IMR-90 (cell line): Measurements from ENCODE around the gene LBHD2. TPM values are rescaled to one million over a fixed set of nuclear protein-coding genes. Genes with fewer than 3 reads are reported as not detected.

ENCODE experiments used
- ATAC-seq: fragments of 200-7000 bp; cut with Tn5 transposase; 2 replicates; pipeline ENCODE4 v1.9.1; 2020; ENCODE audit warnings: low read depth, mild to moderate bottlenecking, moderate library complexity
- BruUV-seq: library from RNA; stranded (reverse); fragments of 400-500 nt; replicated peaks from 2 replicates; lab custom pipeline; 2021; lab: Mats Ljungman, UMichigan
- CTCF ChIA-PET: fragments of 300-600 bp; formaldehyde crosslinking; extraction: SDS; loops from one replicate; lab custom pipeline; 2021; ENCODE audit warnings: antibody characterized with exemption; lab: Yijun Ruan, JAX
- POLR2A ChIA-PET: fragments of 300-600 bp; sonication (Branson Sonifier 250); formaldehyde crosslinking; loops from one replicate; lab custom pipeline; 2022; ENCODE audit warnings: antibody characterized with exemption; ENCODE audit not compliant: unreplicated experiment; lab: Charles Lee
- DNase-seq: peaks from one replicate; pipeline ENCODE4 v3.0.0; 2013
- H2AFZ ChIP-seq: replicated peaks from 2 replicates; pipeline ENCODE3; 2013; ENCODE audit warnings: low read length, mild to moderate bottlenecking; ENCODE audit not compliant: poor library complexity
- H2AK5ac ChIP-seq: 2 replicates; pipeline ENCODE4 v1.6.1; 2013; ENCODE audit warnings: low read depth, low read length, inconsistent platforms
- H2AK9ac ChIP-seq: replicated peaks from 2 replicates; pipeline ENCODE3; 2013; ENCODE audit warnings: mild to moderate bottlenecking, low read depth, low read length, moderate library complexity; ENCODE audit not compliant: poor library complexity
- H2BK120ac ChIP-seq: 2 replicates; pipeline ENCODE4 v1.6.1; 2013; ENCODE audit warnings: low read depth, low read length, inconsistent platforms
- H2BK15ac ChIP-seq: 3 replicates; pipeline ENCODE4 v1.6.1; 2013; ENCODE audit warnings: low read depth, low read length, inconsistent platforms
- H2BK20ac ChIP-seq: 2 replicates; pipeline ENCODE4 v1.6.1; 2013; ENCODE audit warnings: low read depth, mild to moderate bottlenecking, inconsistent platforms, low read length, moderate library complexity
- H2BK5ac ChIP-seq: 2 replicates; pipeline ENCODE4 v1.6.1; 2013; ENCODE audit warnings: mild to moderate bottlenecking, low read depth, low read length, inconsistent platforms; ENCODE audit not compliant: poor library complexity, severe bottlenecking
- H3K14ac ChIP-seq: replicated peaks from 2 replicates; pipeline ENCODE4 v1.6.1; 2013; ENCODE audit warnings: low read depth, low read length, inconsistent platforms
- H3K18ac ChIP-seq: 2 replicates; pipeline ENCODE4 v1.6.1; 2013; ENCODE audit warnings: low read depth, low read length, control low read depth
- H3K23ac ChIP-seq: 2 replicates; pipeline ENCODE4 v1.6.1; 2013; ENCODE audit warnings: low read depth, low read length, inconsistent platforms
- H3K27ac ChIP-seq: 2 replicates; pipeline ENCODE4 v1.5.1; 2013; ENCODE audit warnings: mild to moderate bottlenecking, control low read depth, low read length; ENCODE audit not compliant: insufficient read depth
- H3K27me3 ChIP-seq: 2 replicates; pipeline ENCODE4 v1.6.1; 2013; ENCODE audit warnings: low read length; ENCODE audit not compliant: control insufficient read depth, insufficient read depth
- H3K36me3 ChIP-seq: 2 replicates; pipeline ENCODE4 v1.6.1; 2013; ENCODE audit warnings: low read length, mixed read lengths; ENCODE audit not compliant: control insufficient read depth, insufficient read depth
- H3K4ac ChIP-seq: 2 replicates; pipeline ENCODE4 v1.6.1; 2013; ENCODE audit warnings: low read depth, low read length, inconsistent platforms
- H3K4me1 ChIP-seq: 2 replicates; pipeline ENCODE4 v1.6.1; 2013; ENCODE audit warnings: low read length, mixed read lengths; ENCODE audit not compliant: control insufficient read depth, insufficient read depth
- H3K4me2 ChIP-seq: 2 replicates; pipeline ENCODE4 v1.6.1; 2013; ENCODE audit warnings: low read depth, mild to moderate bottlenecking, control low read depth, low read length, moderate library complexity
- H3K4me3 ChIP-seq: 2 replicates; pipeline ENCODE4 v1.5.1; 2013; ENCODE audit warnings: low read depth, mild to moderate bottlenecking, control low read depth, low read length, moderate library complexity; ENCODE audit not compliant: insufficient read depth
- H3K56ac ChIP-seq: 2 replicates; pipeline ENCODE4 v1.6.1; 2013; ENCODE audit warnings: low read length, inconsistent platforms; ENCODE audit not compliant: insufficient read depth; ENCODE audit errors: extremely low read depth
- H3K79me1 ChIP-seq, 2 experiments: 2 replicates each; pipeline ENCODE4 v1.6.1; 2013; ENCODE audit warnings: low read length in 2 of 2, inconsistent platforms in 1 of 2, low read depth in 1 of 2
- H3K9ac ChIP-seq: 2 replicates; pipeline ENCODE4 v1.6.1; 2013; ENCODE audit warnings: low read depth, low read length, control low read depth
- H3K9me1 ChIP-seq: 2 replicates; pipeline ENCODE4 v1.6.1; 2013; ENCODE audit warnings: low read length, inconsistent platforms; ENCODE audit not compliant: insufficient read depth
- H3K9me3 ChIP-seq: 2 replicates; pipeline ENCODE4 v1.6.1; 2013; ENCODE audit warnings: low read length; ENCODE audit not compliant: control insufficient read depth, insufficient read depth
- H4K20me1 ChIP-seq: 2 replicates; pipeline ENCODE4 v1.6.1; 2013; ENCODE audit warnings: low read length, inconsistent platforms; ENCODE audit not compliant: insufficient read depth
- H4K5ac ChIP-seq: 2 replicates; pipeline ENCODE4 v1.6.1; 2013; ENCODE audit warnings: mild to moderate bottlenecking, low read depth, low read length, control low read depth
- H4K8ac ChIP-seq, 2 experiments: 2 replicates each; pipeline ENCODE4 v1.6.1; 2013; ENCODE audit warnings: low read depth in 2 of 2, low read length in 2 of 2, control low read depth in 1 of 2, inconsistent platforms in 1 of 2
- H4K91ac ChIP-seq: 2 replicates; pipeline ENCODE4 v1.6.1; 2013; ENCODE audit warnings: low read depth, low read length, inconsistent platforms; ENCODE audit not compliant: insufficient read depth
- BHLHE40 ChIP-seq: fragments of 150-350 bp; IDR thresholded peaks from 2 replicates; pipeline ENCODE4 v1.6.1; 2016; ENCODE audit warnings: mild to moderate bottlenecking, low read depth, low read length
- CEBPB ChIP-seq: IDR thresholded peaks from 2 replicates; pipeline ENCODE4 v1.6.1; 2012; ENCODE audit warnings: low read depth, low read length, improper control_type of control experiment
- CHD1 ChIP-seq: IDR thresholded peaks from 2 replicates; pipeline ENCODE4 v1.6.1; 2012; ENCODE audit warnings: low read depth, low read length, improper control_type of control experiment
- FOS ChIP-seq: fragments of 150-350 bp; IDR thresholded peaks from 2 replicates; pipeline ENCODE4 v1.6.1; 2016; ENCODE audit warnings: low read depth, low read length
- MAFK ChIP-seq: IDR thresholded peaks from 2 replicates; pipeline ENCODE4 v1.6.1; 2012; ENCODE audit warnings: low read depth, low read length, improper control_type of control experiment
- MAZ ChIP-seq: IDR thresholded peaks from 2 replicates; pipeline ENCODE4 v1.6.1; 2012; ENCODE audit warnings: low read depth, mild to moderate bottlenecking, low read length, improper control_type of control experiment, moderate library complexity, borderline replicate concordance
- MXI1 ChIP-seq: IDR thresholded peaks from 2 replicates; pipeline ENCODE4 v1.6.1; 2012; ENCODE audit warnings: low read depth, mild to moderate bottlenecking, low read length, moderate library complexity, borderline replicate concordance
- NFE2L2 ChIP-seq: fragments of 150-350 bp; IDR thresholded peaks from 2 replicates; pipeline ENCODE4 v1.6.1; 2016; ENCODE audit warnings: low read depth, mild to moderate bottlenecking, low read length
- POLR2A ChIP-seq: IDR thresholded peaks from 2 replicates; pipeline ENCODE4 v1.6.1; 2012; ENCODE audit warnings: mild to moderate bottlenecking, low read depth, low read length
- RAD21 ChIP-seq: IDR thresholded peaks from 2 replicates; pipeline ENCODE4 v1.6.1; 2012; ENCODE audit warnings: low read length, improper control_type of control experiment
- RCOR1 ChIP-seq: IDR thresholded peaks from 2 replicates; pipeline ENCODE4 v1.6.1; 2012; ENCODE audit warnings: mild to moderate bottlenecking, low read length, improper control_type of control experiment; ENCODE audit not compliant: insufficient replicate concordance
- RFX5 ChIP-seq: IDR thresholded peaks from 2 replicates; pipeline ENCODE4 v1.8.0; 2012; ENCODE audit warnings: low read depth, mild to moderate bottlenecking, low read length, moderate library complexity
- SMC3 ChIP-seq: fragments of 150-350 bp; IDR thresholded peaks from 2 replicates; pipeline ENCODE4 v1.6.1; 2016; ENCODE audit warnings: low read depth, mild to moderate bottlenecking, antibody characterized with exemption, low read length, moderate library complexity
- WGBS, 2 experiments: methylation state at CpG; one replicate each; pipeline versions ENCODE4 v1.1.5 to v1.1.7; 2013; ENCODE audit warnings: missing lambda C conversion rate in 2 of 2; ENCODE audit not compliant: insufficient read length in 1 of 2; ENCODE audit errors: extremely low coverage in 2 of 2; 5-methylcytosine and 5-hydroxymethylcytosine counted together
- dilution Hi-C: fragments of 300-500 bp; cut with HindIII; formaldehyde crosslinking; loops from one replicate; pipeline ENCODE4 v1.14.3; 2018; ENCODE audit warnings: low sequenced_read_pairs; ENCODE audit not compliant: unreplicated experiment
- in situ Hi-C: fragments of 300-500 bp; cut with MboI; formaldehyde crosslinking; loops from 3 replicates; pipeline ENCODE4 v1.14.3; 2019; ENCODE audit warnings: low sequenced_read_pairs, inconsistent platforms, mixed read lengths
- intact Hi-C: fragments of 100-400 bp; cut with micrococcal nuclease; formaldehyde crosslinking; loops from 2 replicates; pipeline ENCODE4 v1.10.0; 2022
- polyA plus RNA-seq, 3 experiments: library from polyadenylated mRNA; depleted of rRNA; stranded (reverse); fragments of >200 nt; gene quantifications; 2 replicates each; pipeline ENCODE4 v1.2.3, GENCODE V29; 2012; ENCODE audit warnings: low replicate concordance in 1 of 3
- total RNA-seq: library from RNA; depleted of rRNA; stranded (reverse); fragments of >200 nt; gene quantifications from 2 replicates; pipeline ENCODE4 v1.2.3, GENCODE V29; 2012
- TF ChIP-seq, protein P1 (sequence below): fragments of 150-350 bp; IDR thresholded peaks from 2 replicates; pipeline ENCODE4 v1.6.1; 2016; ENCODE audit warnings: low read depth, mild to moderate bottlenecking, low read length, moderate library complexity, borderline replicate concordance
- TF ChIP-seq, protein P2 (sequence below): conservative IDR thresholded peaks from 2 replicates; pipeline ENCODE4 v1.5.1; 2012; ENCODE audit warnings: mild to moderate bottlenecking, low read depth, low read length, improper control_type of control experiment

The LBHD2 gene
- total and polyA plus RNA-seq, 2 of the 4 experiments (the other 2 are of a cell fraction), result not detected

DNA sequence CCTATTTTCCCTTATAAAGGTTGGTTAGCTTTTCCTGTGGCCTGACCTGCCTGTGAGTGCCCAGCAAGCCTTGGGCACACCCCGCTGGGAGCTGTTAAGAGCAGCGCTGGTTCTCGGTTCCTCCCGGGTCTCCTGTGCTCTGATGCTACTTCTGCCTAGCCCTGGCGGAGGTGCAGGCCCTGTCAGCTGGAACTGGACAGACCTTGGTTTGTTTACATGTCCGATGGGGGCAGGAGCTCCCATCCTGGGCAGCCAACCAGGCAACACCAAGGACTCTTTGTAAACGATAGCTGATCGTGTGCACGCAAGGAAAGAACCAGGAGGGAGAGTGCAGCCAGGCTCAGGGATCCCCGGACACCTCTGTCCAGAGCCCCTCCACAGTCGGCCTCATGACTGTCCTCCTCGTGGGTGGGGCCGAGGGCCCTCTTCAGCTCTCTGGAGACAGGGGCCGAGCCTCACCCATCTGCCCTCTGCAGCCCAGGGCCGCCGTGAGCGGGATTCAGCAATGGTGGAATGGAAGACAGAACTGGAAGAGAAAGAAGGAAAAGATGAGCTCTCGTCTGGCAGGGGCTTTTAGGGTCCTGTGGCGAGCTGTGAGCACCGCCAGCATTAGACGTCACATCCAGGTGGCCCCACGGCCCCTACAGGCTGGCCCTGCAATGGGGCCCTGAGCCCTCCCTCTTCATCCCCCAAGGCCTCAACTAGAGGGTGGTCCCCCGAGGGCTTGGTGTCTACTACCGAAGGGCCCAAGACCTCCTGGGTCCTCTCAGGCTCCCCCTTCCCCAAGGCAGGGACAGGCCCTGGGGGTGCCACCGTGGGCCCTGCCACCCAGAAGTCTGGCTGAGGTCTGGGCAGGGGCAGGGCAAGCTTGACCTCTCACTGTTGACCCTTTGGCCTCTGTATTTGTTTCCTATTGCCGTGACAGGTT is 51.6 kb downstream of the LBHD2 start:
- H2BK15ac ChIP-seq, result no peak overlapping the region
- H3K56ac ChIP-seq, result no peak overlapping the region
- DNase-seq, result no peak
- WGBS, 2 experiments, result 78% methylated on average over 14 of the region's 26 CpGs; no CpG with 5 or more reads in 1 of the 2 experiments
- H2BK20ac ChIP-seq, result no peak overlapping the region
- H3K23ac ChIP-seq, result no peak overlapping the region
- no TSS peak for BruUV-seq
- H4K91ac ChIP-seq, result no peak overlapping the region
- H3K4ac ChIP-seq, result no peak overlapping the region; the same call in 1 of the 2 replicates
- H2AK9ac ChIP-seq, result no peak overlapping the region
- H2AFZ ChIP-seq, result peak overlapping the region; percentile 27
- no peak overlapping the region for H2BK5ac ChIP-seq
- no peak overlapping the region for H2BK120ac ChIP-seq
- H3K4me3 ChIP-seq, result no peak overlapping the region
- dilution Hi-C loops, result no loop called here
- H3K36me3 ChIP-seq, result no peaks in the 10 kb centered on the region
- H4K8ac ChIP-seq, result no peak overlapping the region
- peaks cover 13% of the 10 kb centered on the region for H3K9me1 ChIP-seq
- peaks cover 17% of the 10 kb centered on the region for H3K4me1 ChIP-seq
- H2AK5ac ChIP-seq, result no peak overlapping the region; the same call in 1 of the 2 replicates
- no peaks in the 10 kb centered on the region for H3K9me3 ChIP-seq
- ChIA-PET CTCF (no interaction called here), POLR2A (no interaction called here)
- no peak for ATAC-seq
- no peak overlapping the region for H3K14ac ChIP-seq
- no peak overlapping the region for H3K18ac ChIP-seq
- in situ Hi-C loops, result no loop called here
- peaks cover 3% of the 10 kb centered on the region; the same call in 1 of the 2 replicates for H4K20me1 ChIP-seq
- intact Hi-C loops, result no loop called here
- H3K27me3 ChIP-seq, result no peaks in the 10 kb centered on the region
- no peak overlapping the region for H3K27ac ChIP-seq
- H3K9ac ChIP-seq, result no peak overlapping the region
- no peak overlapping the region for H4K5ac ChIP-seq
- H3K4me2 ChIP-seq, result no peak overlapping the region
- no peaks in the 10 kb centered on the region for H3K79me1 ChIP-seq
- no peak for TF ChIP-seq RAD21
- no peak for TF ChIP-seq MAZ
- no peak for TF ChIP-seq FOS
- TF ChIP-seq SMC3, result no peak
- TF ChIP-seq RFX5, result no peak
- no peak for TF ChIP-seq CEBPB
- TF ChIP-seq, protein P1, sequence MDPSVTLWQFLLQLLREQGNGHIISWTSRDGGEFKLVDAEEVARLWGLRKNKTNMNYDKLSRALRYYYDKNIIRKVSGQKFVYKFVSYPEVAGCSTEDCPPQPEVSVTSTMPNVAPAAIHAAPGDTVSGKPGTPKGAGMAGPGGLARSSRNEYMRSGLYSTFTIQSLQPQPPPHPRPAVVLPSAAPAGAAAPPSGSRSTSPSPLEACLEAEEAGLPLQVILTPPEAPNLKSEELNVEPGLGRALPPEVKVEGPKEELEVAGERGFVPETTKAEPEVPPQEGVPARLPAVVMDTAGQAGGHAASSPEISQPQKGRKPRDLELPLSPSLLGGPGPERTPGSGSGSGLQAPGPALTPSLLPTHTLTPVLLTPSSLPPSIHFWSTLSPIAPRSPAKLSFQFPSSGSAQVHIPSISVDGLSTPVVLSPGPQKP, result no peak
- TF ChIP-seq MXI1, result no peak
- TF ChIP-seq RCOR1, result no peak
- no peak for TF ChIP-seq NFE2L2
- TF ChIP-seq BHLHE40, result no peak
- TF ChIP-seq, protein P2, sequence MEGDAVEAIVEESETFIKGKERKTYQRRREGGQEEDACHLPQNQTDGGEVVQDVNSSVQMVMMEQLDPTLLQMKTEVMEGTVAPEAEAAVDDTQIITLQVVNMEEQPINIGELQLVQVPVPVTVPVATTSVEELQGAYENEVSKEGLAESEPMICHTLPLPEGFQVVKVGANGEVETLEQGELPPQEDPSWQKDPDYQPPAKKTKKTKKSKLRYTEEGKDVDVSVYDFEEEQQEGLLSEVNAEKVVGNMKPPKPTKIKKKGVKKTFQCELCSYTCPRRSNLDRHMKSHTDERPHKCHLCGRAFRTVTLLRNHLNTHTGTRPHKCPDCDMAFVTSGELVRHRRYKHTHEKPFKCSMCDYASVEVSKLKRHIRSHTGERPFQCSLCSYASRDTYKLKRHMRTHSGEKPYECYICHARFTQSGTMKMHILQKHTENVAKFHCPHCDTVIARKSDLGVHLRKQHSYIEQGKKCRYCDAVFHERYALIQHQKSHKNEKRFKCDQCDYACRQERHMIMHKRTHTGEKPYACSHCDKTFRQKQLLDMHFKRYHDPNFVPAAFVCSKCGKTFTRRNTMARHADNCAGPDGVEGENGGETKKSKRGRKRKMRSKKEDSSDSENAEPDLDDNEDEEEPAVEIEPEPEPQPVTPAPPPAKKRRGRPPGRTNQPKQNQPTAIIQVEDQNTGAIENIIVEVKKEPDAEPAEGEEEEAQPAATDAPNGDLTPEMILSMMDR, result no peak
- TF ChIP-seq CHD1, result no peak
- TF ChIP-seq POLR2A, result no peak
- TF ChIP-seq MAFK, result no peak
